Motor neuron (in vitro differentiated cells): Measurements from ENCODE around the gene NPC1. TPM values are rescaled to one million over a fixed set of nuclear protein-coding genes. Genes with fewer than 3 reads are reported as not detected.
A peak's percentile ranks its signal among the peaks of the same experiment; 100 is the strongest.

Experiments
- ATAC-seq, 8 experiments: fragments of 200-7000 bp; cut with Tn5 transposase; replicated peaks in 6 of 8; 2 replicates each; pipeline ENCODE4 v1.8.0; 2021; ENCODE audit warnings: mild to moderate bottlenecking in 8 of 8, moderate library complexity in 8 of 8
- H3K27ac ChIP-seq, 2 donors: fragments of 250-450 bp; sonication (Bioruptor Pico); 2 replicates each; pipeline ENCODE4 v1.9.0; 2021; ENCODE audit warnings: antibody characterized with exemption in 2 of 2, mild to moderate bottlenecking in 2 of 2, moderate library complexity in 1 of 2
- H3K4me1 ChIP-seq, 2 donors: fragments of 250-450 bp; sonication (Bioruptor Pico); replicated peaks in 1 of 2; 2 replicates each; pipeline ENCODE4 v1.6.1; 2021; ENCODE audit warnings: antibody characterized with exemption in 2 of 2, mild to moderate bottlenecking in 2 of 2, moderate library complexity in 1 of 2
- H3K4me3 ChIP-seq, 5 donors: fragments of 250-450 bp; sonication (Bioruptor Pico); 2 replicates each; pipeline ENCODE4 v1.9.0; 2021; ENCODE audit warnings: antibody characterized with exemption in 5 of 5, mild to moderate bottlenecking in 5 of 5, moderate library complexity in 4 of 5
- WGBS, 10 experiments: fragments of 450-650 bp; shearing (Covaris generic); methylation state at CpG; one replicate each; pipeline ENCODE4 v1.0.0; 2022; 5-methylcytosine and 5-hydroxymethylcytosine counted together
- in situ Hi-C, 9 experiments: fragments of 400-800 bp; cut with MboI; loops; one replicate each; pipeline ENCODE4 v1.15.0; 2021; ENCODE audit warnings: low sequenced_read_pairs in 9 of 9, low pct_unique_long_range_greater_than_20kb in 2 of 9; ENCODE audit not compliant: unreplicated experiment in 9 of 9
- total RNA-seq, 8 experiments: library from RNA; unstranded; fragments of 300-600 nt; gene quantifications; 2 replicates each; pipeline versions ENCODE4 v1.2.3 to v1.2.4, GENCODE V29; 2022

NPC1 gene
- total RNA-seq: 10 to 100 TPM; 16.3 to 56.3 (median 25.4) TPM

DNA sequence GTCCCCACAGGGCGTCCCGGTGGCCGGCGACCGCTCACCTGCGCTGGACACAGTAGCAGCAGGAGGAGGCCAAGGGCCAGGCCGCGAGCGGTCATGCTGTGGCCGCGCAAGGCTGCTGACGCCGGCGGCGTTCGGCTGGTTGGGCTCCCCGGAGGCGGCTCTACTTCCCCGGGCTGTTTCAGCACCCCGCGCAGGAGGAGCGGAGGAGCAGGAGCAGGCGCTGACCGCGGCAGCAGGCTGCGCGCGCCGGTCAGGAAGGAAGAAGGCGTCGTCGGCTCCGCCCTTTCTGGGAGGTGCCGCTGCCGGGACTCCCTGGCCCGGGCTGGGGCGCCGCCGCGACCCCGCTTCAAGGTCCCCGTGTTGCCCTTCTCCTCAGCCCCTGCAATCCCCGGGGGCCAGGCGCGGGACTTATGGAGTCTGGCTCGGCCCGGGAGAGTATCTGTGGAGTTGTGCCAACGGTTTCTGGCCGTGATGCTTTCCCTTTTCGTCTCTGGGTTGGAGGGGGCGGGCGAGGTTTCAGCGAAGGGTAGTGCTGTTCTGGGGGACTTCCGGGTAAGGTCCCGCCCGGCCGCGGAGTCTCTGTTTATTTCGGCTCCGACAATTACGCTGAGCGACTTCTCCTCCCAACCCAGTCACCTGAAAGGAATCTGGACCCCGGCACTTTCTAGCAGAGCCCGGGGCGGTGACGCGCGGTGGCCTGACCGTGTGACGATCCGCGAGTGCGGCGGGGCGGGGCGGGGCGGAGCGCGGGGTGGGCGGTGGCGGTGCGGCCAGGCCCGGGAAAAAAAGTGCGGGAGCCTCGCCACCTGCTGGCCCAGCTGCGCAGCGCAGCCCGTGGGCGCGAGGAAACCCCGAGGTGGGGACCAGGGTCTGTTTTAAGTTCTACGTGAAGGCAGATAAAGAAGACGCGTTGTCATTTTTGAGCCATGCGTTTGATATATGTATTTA lies at the start of gene NPC1:
NPC1 (minus strand) TSS at position 258 of the 948 bp plus-strand sequence; CDS start at position 95, 163 bp downstream.
- H3K27ac ChIP-seq: peak within 1 kb of the TSS; percentile 84 to 93
- peaks cover 7 to 20% of the 10 kb centered on the region in 2 donors for H3K4me1 ChIP-seq
- 0 to 10% (median 0%) methylated on average over 2 to 18 of the region's 95 CpGs; no CpG with 5 or more reads in 3 of the 10 experiments for WGBS, 10 experiments
- H3K4me3 ChIP-seq: peak within 1 kb of the TSS; percentile 60 to 87 (median 82)
- in situ Hi-C loops: no loop called here
- ATAC-seq: peak; percentile 85 to 96 (median 92)

GRCh38 chr18:23636071-23636399 lies 49.7 kb upstream of the NPC1 start:
- ATAC-seq: no peak
- Histone ChIP-seq H3K4me1 (no peaks in the 10 kb centered on the region), H3K27ac (no peak overlapping the region), H3K4me3 (no peak overlapping the region)
- 90 to 100% (median 100%) methylated on average over 1 to 3 of the region's 3 CpGs; no CpG with 5 or more reads in 5 of the 10 experiments for WGBS, 10 experiments
- in situ Hi-C loops: loop anchor here in 2 of 9 experiments (25.0 kb wide), 2 partner anchors 151 to 176 kb away; no protein-coding TSS in a partner anchor

DNA sequence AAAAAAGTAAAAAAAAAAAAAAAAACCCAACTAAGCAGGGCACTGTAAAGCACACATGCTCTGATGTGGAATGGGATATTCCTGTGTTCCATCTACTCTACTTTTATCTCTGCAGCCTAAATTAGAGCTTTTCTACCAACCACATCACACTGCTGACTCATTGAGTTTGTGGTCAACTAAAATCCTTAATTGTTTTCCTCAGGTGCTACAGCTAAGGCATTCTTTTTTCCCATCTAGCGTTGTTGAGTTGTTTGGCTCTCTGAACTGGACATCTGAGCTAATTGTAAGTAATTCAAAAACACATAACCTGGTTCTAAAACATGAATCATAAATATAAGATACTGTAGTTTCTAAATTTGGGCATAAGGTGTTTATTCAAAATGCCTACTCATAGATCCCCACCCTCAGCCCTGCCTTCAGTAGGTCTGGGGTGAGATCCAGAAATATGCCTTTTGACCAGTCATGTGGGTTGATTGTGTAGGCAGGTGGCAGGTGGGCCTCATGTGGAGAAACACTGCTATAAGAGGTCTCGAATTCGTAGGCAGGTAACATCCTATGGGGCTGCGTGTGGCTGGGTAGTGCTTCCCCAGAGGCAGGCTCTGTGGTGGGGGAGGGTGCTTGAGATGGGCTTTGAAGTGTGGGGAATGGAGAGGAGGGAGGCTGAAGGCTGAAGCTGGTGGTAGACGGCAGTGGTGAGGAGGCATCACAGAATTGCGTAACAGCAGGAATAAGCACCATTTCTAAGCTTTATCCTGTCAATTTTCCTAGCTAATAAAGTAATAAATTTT lies 49.2 kb upstream of the NPC1 start:
- Histone ChIP-seq H3K4me3 (no peak overlapping the region), H3K27ac (no peak overlapping the region), H3K4me1 (no peaks in the 10 kb centered on the region)
- ATAC-seq: no peak
- WGBS, 10 experiments: 40 to 100% (median 92%) methylated on average over 1 to 4 of the region's 6 CpGs; no CpG with 5 or more reads in 1 of the 10 experiments
- in situ Hi-C loops: loop anchor here in 2 of 9 experiments (25.0 kb wide), 2 partner anchors 152 to 177 kb away; no protein-coding TSS in a partner anchor

GRCh38 chr18:23634692-23635091 lies 48.4 kb upstream of the NPC1 start:
- Histone ChIP-seq H3K27ac (no peak overlapping the region), H3K4me3 (no peak overlapping the region), H3K4me1 (no peaks in the 10 kb centered on the region)
- in situ Hi-C loops: loop anchor here in 2 of 9 experiments (25.0 kb wide), 2 partner anchors 153 to 178 kb away; no protein-coding TSS in a partner anchor
- WGBS, 10 experiments: 40 to 100% (median 94%) methylated on average over 1 to 3 of the region's 3 CpGs; no CpG with 5 or more reads in 3 of the 10 experiments
- ATAC-seq: no peak

GRCh38 chr18:23632615-23633014 lies 46.3 kb upstream of the NPC1 start:
- in situ Hi-C loops: loop anchor here in 2 of 9 experiments (25.0 kb wide), 2 partner anchors 155 to 180 kb away; no protein-coding TSS in a partner anchor
- 27 to 88% (median 40%) methylated on average over 1 of the region's 1 CpG; no CpG with 5 or more reads in 5 of the 10 experiments for WGBS, 10 experiments
- ATAC-seq: no peak
- H3K27ac ChIP-seq: no peak overlapping the region
- H3K4me3 ChIP-seq: no peak overlapping the region
- no peaks in the 10 kb centered on the region for H3K4me1 ChIP-seq

DNA sequence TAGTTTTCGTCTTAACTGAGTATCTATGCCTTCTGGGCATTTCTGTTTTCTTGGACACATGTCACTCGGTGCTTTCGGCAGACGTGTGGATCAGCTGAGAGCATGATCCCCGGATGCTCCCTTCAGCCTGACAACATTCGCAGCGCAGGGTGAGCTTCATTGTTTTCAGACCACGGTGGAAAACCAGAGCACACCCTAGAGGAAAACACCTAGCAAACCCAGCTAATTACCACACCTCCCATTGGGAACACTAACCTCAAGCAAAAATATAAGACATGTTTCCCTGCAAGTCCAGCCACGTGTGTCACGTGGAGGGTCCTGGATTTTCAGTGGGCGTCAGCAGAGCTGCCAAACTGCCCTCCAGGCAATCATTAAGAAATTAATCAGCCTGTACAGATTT lies 45.4 kb upstream of the NPC1 start:
- peak in 2 of 8 experiments; percentile 32 to 66 for ATAC-seq
- in situ Hi-C loops: loop anchor here in 2 of 9 experiments (25.0 kb wide), 2 partner anchors 156 to 181 kb away; no protein-coding TSS in a partner anchor
- H3K27ac ChIP-seq: no peak overlapping the region
- WGBS, 10 experiments: 7 to 58% (median 27%) methylated on average over 4 to 11 of the region's 11 CpGs; no CpG with 5 or more reads in 3 of the 10 experiments
- no peaks in the 10 kb centered on the region for H3K4me1 ChIP-seq
- no peak overlapping the region for H3K4me3 ChIP-seq

DNA sequence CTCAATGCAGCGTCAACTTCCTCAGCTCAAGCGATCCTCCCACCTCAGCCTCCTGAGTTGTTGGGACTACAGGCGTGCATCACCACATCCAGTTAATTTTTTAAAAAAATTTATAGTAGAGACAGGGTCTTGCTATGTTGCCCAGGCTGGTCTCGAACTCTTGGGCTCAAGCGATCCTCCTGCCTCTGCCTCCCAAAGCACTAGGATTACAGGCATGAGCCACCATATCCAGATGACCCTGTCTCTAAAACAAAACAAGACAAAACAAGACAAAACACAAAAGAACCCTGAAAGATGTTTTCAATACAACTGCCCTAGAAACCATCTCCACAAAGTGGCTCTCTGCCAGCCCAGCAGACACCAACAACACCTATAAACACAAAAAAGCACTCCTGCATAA lies 45.0 kb upstream of the NPC1 start:
- in situ Hi-C loops: loop anchor here in 2 of 9 experiments (25.0 kb wide), 2 partner anchors 156 to 181 kb away; no protein-coding TSS in a partner anchor

DNA sequence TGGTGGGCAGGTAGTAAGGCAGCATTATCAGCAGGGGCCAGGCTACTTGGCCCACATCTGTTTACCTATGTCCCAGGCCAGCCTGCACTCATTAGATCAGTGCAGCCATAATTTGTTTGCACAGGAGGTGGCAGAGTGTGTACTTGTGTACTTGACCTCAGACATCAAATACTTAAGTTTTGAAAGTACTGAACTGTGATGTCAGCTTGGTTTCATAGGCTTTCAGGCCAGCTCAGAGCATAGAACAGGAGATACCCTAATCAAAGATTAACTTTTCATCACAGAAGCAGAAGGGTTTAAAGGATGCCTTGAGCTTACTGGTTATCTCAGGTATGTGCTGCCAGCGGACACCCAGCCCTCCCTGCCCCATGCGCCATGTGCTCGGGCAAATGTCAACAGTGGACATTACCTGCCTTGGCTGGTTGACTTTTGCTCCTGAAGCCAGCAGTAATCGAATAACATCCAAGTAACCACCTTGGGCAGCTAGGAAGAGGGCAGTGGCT lies 43.2 kb upstream of the NPC1 start:
- Histone ChIP-seq H3K27ac (no peak overlapping the region), H3K4me1 (no peaks in the 10 kb centered on the region), H3K4me3 (no peak overlapping the region)
- 80 to 95% methylated on average over 1 to 4 of the region's 4 CpGs; no CpG with 5 or more reads in 8 of the 10 experiments for WGBS, 10 experiments
- in situ Hi-C loops: loop anchor here in 2 of 9 experiments (25.0 kb wide), 2 partner anchors 158 to 183 kb away; no protein-coding TSS in a partner anchor
- ATAC-seq: peak in 1 of 8 experiments; percentile 55

More for the DNA sequence above, 45.0 kb upstream of the NPC1 start:
- Histone ChIP-seq H3K27ac (no peak overlapping the region), H3K4me3 (no peak overlapping the region), H3K4me1 (no peaks in the 10 kb centered on the region)
- 83 to 100% (median 93%) methylated on average over 1 to 5 of the region's 5 CpGs; no CpG with 5 or more reads in 2 of the 10 experiments for WGBS, 10 experiments
- no peak for ATAC-seq

- H3K27ac ChIP-seq: no peak overlapping the region
- H3K4me3 ChIP-seq: no peak overlapping the region
- ATAC-seq: no peak
- H3K4me1 ChIP-seq: no peaks in the 10 kb centered on the region
- in situ Hi-C loops: loop anchor here in 2 of 9 experiments (25.0 kb wide), 2 partner anchors 159 to 184 kb away; no protein-coding TSS in a partner anchor
Observed at GRCh38 chr18:23627970-23628369, 41.7 kb upstream of the NPC1 start.

GRCh38 chr18:23627321-23627720 lies 41.0 kb upstream of the NPC1 start:
- no peak for ATAC-seq
- 40 to 87% (median 66%) methylated on average over 1 to 3 of the region's 3 CpGs for WGBS, 10 experiments
- in situ Hi-C loops: loop anchor here in 2 of 9 experiments (25.0 kb wide), 2 partner anchors 160 to 185 kb away; no protein-coding TSS in a partner anchor
- H3K27ac ChIP-seq: no peak overlapping the region
- H3K4me1 ChIP-seq: no peaks in the 10 kb centered on the region
- no peak overlapping the region for H3K4me3 ChIP-seq

DNA sequence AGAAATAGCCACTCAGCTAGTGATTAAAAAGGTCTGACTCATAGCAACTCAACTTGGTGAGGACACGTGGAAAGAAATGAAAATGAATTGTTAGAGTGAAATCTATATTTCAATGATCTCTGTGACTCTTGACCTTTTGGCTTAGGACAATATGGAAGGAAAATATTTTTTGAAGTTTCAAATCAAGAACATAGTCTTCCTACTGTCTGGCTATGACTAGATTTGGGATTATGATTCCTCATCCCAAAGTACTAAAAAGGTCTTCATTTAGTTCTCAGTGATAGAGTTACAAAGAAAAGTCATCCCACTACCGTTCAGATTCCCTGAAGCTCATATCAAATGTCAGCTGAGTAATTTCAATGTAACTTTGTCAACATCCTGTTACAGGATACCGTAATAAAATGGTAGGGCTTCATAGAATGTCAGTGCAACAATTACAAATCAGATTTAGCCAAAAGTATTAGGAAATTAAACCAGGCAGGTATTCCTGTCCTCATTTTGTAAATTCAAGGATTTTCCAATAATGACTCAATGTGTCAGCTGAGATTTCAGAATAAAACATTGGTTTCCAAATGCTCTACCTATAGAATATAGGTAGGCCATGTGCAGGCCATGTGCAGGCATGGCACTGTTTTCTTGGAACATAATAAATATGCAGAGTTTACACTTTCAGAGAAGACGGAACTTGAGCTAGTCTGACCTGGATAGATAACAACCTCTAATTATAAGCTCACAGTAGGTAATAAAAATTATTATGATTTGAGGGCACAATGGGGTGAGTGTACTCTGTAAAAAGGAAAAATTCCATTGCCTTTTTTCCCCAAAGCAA lies 40.4 kb upstream of the NPC1 start:
- 41 to 100% (median 83%) methylated on average over 2 to 4 of the region's 4 CpGs for WGBS, 10 experiments

More for the DNA sequence above, 40.4 kb upstream of the NPC1 start:
- ATAC-seq: no peak
- Histone ChIP-seq H3K27ac (no peak overlapping the region), H3K4me3 (no peak overlapping the region), H3K4me1 (no peaks in the 10 kb centered on the region)
- in situ Hi-C loops: loop anchor here in 2 of 9 experiments (25.0 kb wide), 2 partner anchors 161 to 186 kb away; no protein-coding TSS in a partner anchor
